Cardiac fibroblast (primary cell): ENCODE results near the gene DNAJC17.
A peak's percentile ranks its signal among the peaks of the same experiment; 100 is the strongest.

ENCODE experiments used
- DNase-seq, 2 donors: peaks; one replicate each; pipeline versions ENCODE4 v3.0.0 to v3.0.0-alpha.2; 2010; ENCODE audit warnings: low read depth in 2 of 2
- H3K4me3 ChIP-seq, 2 donors: replicated peaks in 1 of 2; 1 replicate in 1 of 2; 2 replicates in 1 of 2; pipeline ENCODE4 v1.5.1; 2011; ENCODE audit warnings: low read depth in 2 of 2, low read length in 2 of 2, mild to moderate bottlenecking in 2 of 2, moderate library complexity in 1 of 2
- TF ChIP-seq, protein P1 (sequence below): IDR thresholded peaks from one replicate; pipeline ENCODE4 v1.5.1; 2011; ENCODE audit warnings: low read depth, mild to moderate bottlenecking, low read length, inconsistent platforms

DNAJC17 gene

DNA sequence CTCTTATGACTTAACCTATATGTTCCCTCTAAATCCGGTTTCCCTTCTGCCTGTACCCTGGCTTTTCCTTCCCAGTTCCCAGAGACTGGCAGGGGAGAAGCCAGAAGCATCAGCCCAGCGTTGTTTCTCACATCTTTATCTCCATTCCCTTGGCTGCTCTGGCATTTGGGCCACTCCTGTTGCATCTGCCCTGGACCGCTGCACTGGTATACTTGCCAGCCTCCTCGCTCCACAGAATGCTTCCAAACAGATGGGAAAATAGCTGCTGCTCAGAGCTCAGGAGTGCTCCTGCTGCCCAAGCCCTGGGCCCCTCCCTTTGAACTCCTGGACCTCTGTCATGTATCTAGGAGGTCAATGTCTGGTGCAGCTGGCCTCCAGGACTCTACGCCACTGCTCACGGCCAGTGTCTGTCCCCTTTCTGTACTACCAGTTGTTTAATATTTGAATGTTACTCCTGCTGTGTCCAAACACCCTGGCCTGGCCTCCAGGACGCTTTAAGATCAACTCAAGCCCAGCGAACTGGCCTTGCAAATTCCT lies 43.4 kb upstream of the DNAJC17 start:
- TF ChIP-seq, protein P1, sequence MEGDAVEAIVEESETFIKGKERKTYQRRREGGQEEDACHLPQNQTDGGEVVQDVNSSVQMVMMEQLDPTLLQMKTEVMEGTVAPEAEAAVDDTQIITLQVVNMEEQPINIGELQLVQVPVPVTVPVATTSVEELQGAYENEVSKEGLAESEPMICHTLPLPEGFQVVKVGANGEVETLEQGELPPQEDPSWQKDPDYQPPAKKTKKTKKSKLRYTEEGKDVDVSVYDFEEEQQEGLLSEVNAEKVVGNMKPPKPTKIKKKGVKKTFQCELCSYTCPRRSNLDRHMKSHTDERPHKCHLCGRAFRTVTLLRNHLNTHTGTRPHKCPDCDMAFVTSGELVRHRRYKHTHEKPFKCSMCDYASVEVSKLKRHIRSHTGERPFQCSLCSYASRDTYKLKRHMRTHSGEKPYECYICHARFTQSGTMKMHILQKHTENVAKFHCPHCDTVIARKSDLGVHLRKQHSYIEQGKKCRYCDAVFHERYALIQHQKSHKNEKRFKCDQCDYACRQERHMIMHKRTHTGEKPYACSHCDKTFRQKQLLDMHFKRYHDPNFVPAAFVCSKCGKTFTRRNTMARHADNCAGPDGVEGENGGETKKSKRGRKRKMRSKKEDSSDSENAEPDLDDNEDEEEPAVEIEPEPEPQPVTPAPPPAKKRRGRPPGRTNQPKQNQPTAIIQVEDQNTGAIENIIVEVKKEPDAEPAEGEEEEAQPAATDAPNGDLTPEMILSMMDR: no peak
- DNase-seq: no peak
- no peak overlapping the region for H3K4me3 ChIP-seq

DNA sequence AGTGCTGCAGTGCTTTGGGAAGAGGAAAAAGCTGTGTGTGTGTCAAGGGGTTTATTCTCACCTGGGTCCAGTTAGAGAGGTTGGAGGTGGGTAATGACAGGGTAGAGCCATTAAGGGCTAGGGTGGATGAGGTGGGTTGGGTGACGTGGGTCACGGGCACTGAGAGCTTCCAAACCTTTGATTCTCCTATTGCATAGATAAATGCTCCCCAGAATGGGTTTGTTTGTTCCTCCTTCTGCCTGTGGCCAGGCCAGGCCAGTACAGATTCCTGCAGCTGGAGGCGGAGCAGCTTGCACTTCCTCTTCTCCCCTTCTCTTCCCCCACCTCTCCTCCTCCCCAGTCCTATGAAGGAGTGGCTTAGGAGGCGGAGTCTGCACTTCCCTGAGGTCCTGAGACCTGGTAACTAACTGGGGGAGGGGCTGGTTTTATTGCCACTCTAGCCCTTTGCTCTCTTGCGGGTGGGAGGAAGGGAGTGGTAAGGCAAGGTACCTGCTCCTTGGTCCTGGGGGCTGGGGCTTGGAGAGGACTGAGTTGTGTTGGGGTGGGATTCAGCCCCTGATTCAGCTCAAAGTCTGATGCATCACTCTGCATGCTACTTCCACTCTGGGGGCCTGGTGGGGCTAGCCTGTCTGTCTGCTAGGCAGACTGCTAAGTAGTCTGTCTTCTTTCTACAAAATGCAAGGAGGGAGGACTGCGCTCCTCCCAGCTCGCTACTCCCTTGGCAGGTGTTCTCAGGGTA lies 40.1 kb upstream of the DNAJC17 start:
- DNase-seq: peak; percentile 26 to 50
- no peak overlapping the region for H3K4me3 ChIP-seq
- TF ChIP-seq, protein P1: no peak

DNA sequence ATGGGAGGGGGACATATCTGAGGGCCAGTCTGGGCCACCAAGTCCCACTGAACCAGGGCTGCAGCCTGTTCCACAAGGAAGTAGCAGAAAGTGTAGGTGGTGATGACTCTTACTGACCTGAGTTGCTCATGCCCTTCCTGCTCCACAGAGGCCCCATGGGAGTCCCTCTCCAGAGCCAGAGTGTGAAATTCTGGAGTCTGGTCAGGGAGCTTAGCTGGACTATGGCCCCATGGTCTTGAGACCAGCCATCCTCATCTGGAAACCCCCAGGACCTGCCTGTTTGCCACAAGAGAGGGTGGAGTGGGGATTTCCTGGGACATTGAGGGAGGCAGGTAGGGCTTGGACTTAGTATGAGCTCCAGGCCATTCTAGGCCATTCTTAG lies 39.6 kb upstream of the DNAJC17 start:
- H3K4me3 ChIP-seq: no peak overlapping the region
- no peak for DNase-seq
- TF ChIP-seq, protein P1: no peak

DNA sequence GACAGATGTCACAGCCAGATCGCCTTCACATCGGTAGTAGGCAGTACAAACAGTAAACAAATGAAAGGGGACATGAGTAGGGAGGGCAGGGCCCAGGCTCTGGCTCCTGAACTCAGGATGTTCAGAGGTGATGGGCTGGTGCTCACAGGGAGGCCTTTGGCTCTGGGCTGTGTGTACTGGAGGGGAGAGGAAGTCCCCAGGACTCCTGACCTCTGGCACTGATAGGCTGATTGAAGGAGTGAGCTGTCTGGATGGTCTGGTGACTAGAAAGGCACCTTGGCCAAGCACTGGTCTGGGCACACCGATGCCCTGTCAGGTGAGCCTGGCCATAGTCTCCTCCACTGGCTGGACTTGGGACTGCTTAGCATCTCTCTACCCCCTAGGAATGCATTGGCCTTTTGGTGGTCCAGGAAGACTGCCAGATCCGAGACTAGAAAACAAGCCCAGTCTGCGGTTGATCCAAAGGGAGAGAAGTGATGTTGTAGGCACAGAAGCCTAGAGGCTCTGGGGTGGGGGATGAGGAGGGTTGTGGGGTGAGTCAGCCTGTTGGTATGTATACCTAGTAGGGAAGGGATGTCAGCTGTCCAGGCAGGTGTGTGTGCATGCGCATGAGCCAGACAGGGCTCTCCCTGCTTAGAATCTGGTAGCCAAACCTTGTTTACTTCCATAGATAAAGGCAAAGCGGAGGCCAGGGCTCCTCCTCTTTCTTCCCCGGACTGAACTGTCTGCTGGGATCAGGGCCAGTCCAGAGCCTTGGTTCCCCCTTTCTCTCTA lies 38.4 kb upstream of the DNAJC17 start:
- DNase-seq: no peak
- H3K4me3 ChIP-seq: no peak overlapping the region
- TF ChIP-seq, protein P1: no peak

DNA sequence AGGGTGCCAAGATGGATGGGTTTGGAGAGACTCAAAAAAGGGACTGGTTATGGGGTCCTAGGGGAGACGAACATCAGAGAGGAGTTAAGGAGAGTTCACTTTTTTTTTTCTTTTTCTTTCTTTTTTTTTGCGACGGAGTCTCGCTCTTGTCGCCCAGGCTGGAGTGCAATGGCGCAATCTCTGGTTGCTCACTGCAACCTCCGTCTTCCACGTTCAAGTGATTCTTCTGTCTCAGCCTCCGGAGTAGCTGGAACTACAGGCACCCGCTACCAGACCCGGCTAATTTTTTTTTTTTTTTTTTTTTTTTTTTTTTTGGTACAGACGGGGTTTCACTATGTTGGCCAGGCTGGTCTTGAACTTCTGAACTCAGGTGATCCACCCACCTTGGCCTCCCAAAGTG lies 37.8 kb upstream of the DNAJC17 start:
- TF ChIP-seq, protein P1: no peak
- DNase-seq: no peak
- H3K4me3 ChIP-seq: peak overlapping the region in 1 of 2 donors; percentile 26

DNA sequence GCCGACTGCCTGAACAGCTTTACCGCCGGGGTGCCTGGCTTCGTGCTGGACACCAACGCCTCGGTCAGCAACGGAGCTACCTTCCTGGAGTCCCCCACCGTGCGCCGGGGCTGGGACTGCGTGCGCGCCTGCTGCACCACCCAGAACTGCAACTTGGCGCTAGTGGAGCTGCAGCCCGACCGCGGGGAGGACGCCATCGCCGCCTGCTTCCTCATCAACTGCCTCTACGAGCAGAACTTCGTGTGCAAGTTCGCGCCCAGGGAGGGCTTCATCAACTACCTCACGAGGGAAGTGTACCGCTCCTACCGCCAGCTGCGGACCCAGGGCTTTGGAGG lies 37.4 kb upstream of the DNAJC17 start:
- peak in 1 of 2 donors; percentile 15 for DNase-seq
- H3K4me3 ChIP-seq: peak overlapping the region; percentile 26 to 41
- TF ChIP-seq, protein P1: no peak
